Measurements from ENCODE around the gene HTR3B. TPM values are rescaled to one million over a fixed set of nuclear protein-coding genes. Genes with fewer than 3 reads are reported as not detected.

The HTR3B gene
- total and polyA plus RNA-seq, 10 of the 15 experiments (the other 5 are each of a cell fraction or from before 2014, with no cell fraction given): not detected

DNA sequence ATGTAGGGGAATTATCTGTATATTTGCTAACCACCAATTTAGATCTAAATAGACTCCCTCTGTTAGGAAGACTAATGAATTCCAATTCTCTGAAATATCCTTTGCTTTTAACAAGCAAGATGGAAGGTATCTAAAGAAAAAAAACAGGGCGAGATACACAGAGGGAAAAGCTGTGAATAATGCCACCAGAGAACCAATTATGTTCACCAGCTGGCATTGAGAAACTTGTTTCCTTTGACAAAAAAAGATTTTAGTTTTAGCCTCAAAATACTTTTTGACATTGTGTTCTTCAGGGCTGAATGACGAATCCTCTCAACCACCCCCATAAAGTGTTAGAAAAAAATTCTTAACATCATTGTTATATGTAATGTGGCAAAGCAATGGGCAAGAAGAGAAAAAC is 19.0 kb downstream of the HTR3B start:
- H2AFZ ChIP-seq (ENCODE audit: control insufficient read depth, low read depth, low read length): no peak overlapping the region
- no TSS peak for BruUV-seq (replicated peaks)
- TF ChIP-seq CREB1 (IDR thresholded peaks at IDR 0.05; ENCODE audit: low read depth) (no peak), FOS (IDR thresholded peaks at IDR 0.05; ENCODE audit: borderline replicate concordance, extremely low read depth, insufficient read length) (no peak), MXI1 (IDR thresholded peaks at IDR 0.05; ENCODE audit: low read depth, low read length) (no peak), TCF7 (IDR thresholded peaks at IDR 0.05; ENCODE audit: borderline replicate concordance) (no peak)
- TF ChIP-seq, protein P1, sequence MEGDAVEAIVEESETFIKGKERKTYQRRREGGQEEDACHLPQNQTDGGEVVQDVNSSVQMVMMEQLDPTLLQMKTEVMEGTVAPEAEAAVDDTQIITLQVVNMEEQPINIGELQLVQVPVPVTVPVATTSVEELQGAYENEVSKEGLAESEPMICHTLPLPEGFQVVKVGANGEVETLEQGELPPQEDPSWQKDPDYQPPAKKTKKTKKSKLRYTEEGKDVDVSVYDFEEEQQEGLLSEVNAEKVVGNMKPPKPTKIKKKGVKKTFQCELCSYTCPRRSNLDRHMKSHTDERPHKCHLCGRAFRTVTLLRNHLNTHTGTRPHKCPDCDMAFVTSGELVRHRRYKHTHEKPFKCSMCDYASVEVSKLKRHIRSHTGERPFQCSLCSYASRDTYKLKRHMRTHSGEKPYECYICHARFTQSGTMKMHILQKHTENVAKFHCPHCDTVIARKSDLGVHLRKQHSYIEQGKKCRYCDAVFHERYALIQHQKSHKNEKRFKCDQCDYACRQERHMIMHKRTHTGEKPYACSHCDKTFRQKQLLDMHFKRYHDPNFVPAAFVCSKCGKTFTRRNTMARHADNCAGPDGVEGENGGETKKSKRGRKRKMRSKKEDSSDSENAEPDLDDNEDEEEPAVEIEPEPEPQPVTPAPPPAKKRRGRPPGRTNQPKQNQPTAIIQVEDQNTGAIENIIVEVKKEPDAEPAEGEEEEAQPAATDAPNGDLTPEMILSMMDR (IDR thresholded peaks at IDR 0.05 in 2 of 3, conservative IDR thresholded peaks at IDR 0.05 in 1 of 3; ENCODE audit: control insufficient read depth in 2 of 3, extremely low read depth in 1 of 3, insufficient read depth in 1 of 3, low read depth in 3 of 3, low read length in 3 of 3): no peak
- no peaks in the 10 kb centered on the region for H3K36me3 ChIP-seq (ENCODE audit: control insufficient read depth in 2 of 2, insufficient read depth in 2 of 2, low read length in 1 of 2)
- H3K27me3 ChIP-seq (replicated peaks in 1 of 2; ENCODE audit: control insufficient read depth in 2 of 2, insufficient read depth in 2 of 2, low read length in 1 of 2): no peaks in the 10 kb centered on the region; a peak in 1 of 4 replicates
- H4K20me1 ChIP-seq (ENCODE audit: control insufficient read depth, insufficient read depth): no peaks in the 10 kb centered on the region
- SMC1A ChIA-PET (ENCODE audit: uncharacterized antibody, unreplicated experiment): no interaction called here
- no peak overlapping the region for H3K4me3 ChIP-seq
- no peak overlapping the region for H3K9ac ChIP-seq (ENCODE audit: control insufficient read depth, insufficient read depth, low read length)
- DNase-seq (ENCODE audit: low read depth, low spot score) (no peak), ATAC-seq (no peak), FAIRE-seq (no peak)
- in situ Hi-C loops (cut with MboI): no loop called here
- RAD21 ChIA-PET (ENCODE audit: unreplicated experiment): no interaction called here
- POLR2A ChIA-PET: no interaction called here
- no peaks in the 10 kb centered on the region for H3K79me2 ChIP-seq (ENCODE audit: control insufficient read depth, insufficient read depth, low read length)
- intact Hi-C loops (cut with micrococcal nuclease; ENCODE audit: unreplicated experiment): no loop called here
- no peak overlapping the region for H3K27ac ChIP-seq (ENCODE audit: control insufficient read depth, insufficient read depth)
- H3K4me2 ChIP-seq (ENCODE audit: control insufficient read depth, insufficient read depth): no peak overlapping the region
- no peaks in the 10 kb centered on the region for H3K9me3 ChIP-seq (replicated peaks; ENCODE audit: control insufficient read depth, insufficient read depth, low read length)
- CTCF ChIA-PET: no interaction called here
- no peaks in the 10 kb centered on the region for H3K4me1 ChIP-seq (ENCODE audit: control insufficient read depth, insufficient read depth, low read length)
- WGBS (ENCODE audit: insufficient coverage, insufficient replicate concordance, low lambda C conversion rate, missing lambda C conversion rate): 37% methylated on average over 2 of the region's 2 CpGs

Measured in GM12878 (cell line).